Esophagus muscularis mucosa (tissue), 4 donors: ENCODE results near the gene SH3GL3. TPM values are rescaled to one million over a fixed set of nuclear protein-coding genes. Genes with fewer than 3 reads are reported as not detected.

Experiments used
- DNase-seq: peaks from one replicate; pipeline ENCODE4 v3.0.0-alpha.2; 2017; ENCODE audit errors: extremely low spot score
- H3K27ac ChIP-seq, 4 donors: fragments of 200-600 bp; sonication (generic); replicated peaks in 1 of 4; 1 replicate in 3 of 4; 2 replicates in 1 of 4; pipeline ENCODE4 v1.5.1; 2016 to 2019; ENCODE audit warnings: mild to moderate bottlenecking in 1 of 4
- H3K27me3 ChIP-seq, 4 donors: fragments of 200-600 bp; sonication (generic); one replicate each; pipeline versions ENCODE4 v1.5.1 to v1.6.0; 2016 to 2019
- H3K36me3 ChIP-seq, 4 donors: fragments of 200-600 bp; sonication (generic); one replicate each; pipeline ENCODE4 v1.5.1; 2016 to 2019
- H3K4me1 ChIP-seq, 4 donors: fragments of 200-600 bp; sonication (generic); one replicate each; pipeline ENCODE4 v1.5.1; 2016 to 2019
- H3K4me3 ChIP-seq, 4 donors: fragments of 200-600 bp; sonication (generic); 1 replicate in 2 of 4; 2 replicates in 2 of 4; pipeline ENCODE4 v1.5.1; 2016 to 2019; ENCODE audit warnings: mild to moderate bottlenecking in 4 of 4, moderate library complexity in 1 of 4
- H3K9me3 ChIP-seq, 4 donors: fragments of 200-600 bp; sonication (generic); 1 replicate in 3 of 4; 2 replicates in 1 of 4; pipeline ENCODE4 v1.5.1; 2016 to 2019
- CTCF ChIP-seq, 3 experiments: fragments of 200-600 bp in 2 of 3; fragments of 450-650 bp in 1 of 3; sonication (generic) in 2 of 3; IDR thresholded peaks; one replicate each; pipeline ENCODE4 v1.5.1; 2017 to 2019; ENCODE audit warnings: antibody characterized with exemption in 3 of 3, mild to moderate bottlenecking in 2 of 3, moderate library complexity in 1 of 3
- EP300 ChIP-seq: sonication (generic); formaldehyde crosslinking; IDR thresholded peaks from one replicate; pipeline ENCODE4 v1.6.1; 2017; ENCODE audit warnings: antibody characterized with exemption
- POLR2A ChIP-seq: fragments of 450-650 bp; IDR thresholded peaks from one replicate; pipeline ENCODE4 v1.6.1; 2017; ENCODE audit warnings: antibody characterized with exemption, moderate library complexity, mild to moderate bottlenecking, low read depth
- POLR2AphosphoS5 ChIP-seq, 2 donors: sonication (generic); formaldehyde crosslinking; IDR thresholded peaks; one replicate each; pipeline ENCODE4 v1.6.1; 2017; ENCODE audit warnings: antibody characterized with exemption in 2 of 2
- WGBS: methylation state at CpG from one replicate; pipeline ENCODE4 v1.1.5; 2018; 5-methylcytosine and 5-hydroxymethylcytosine counted together
- intact Hi-C: fragments of 100-400 bp; cut with DNase I; formaldehyde crosslinking; loops from one replicate; pipeline ENCODE4 v1.15.1; 2023
- total RNA-seq, 4 donors: library from RNA; depleted of rRNA; stranded (reverse); fragments of >200 nt; gene quantifications; one replicate each; pipeline versions ENCODE4 v1.1.0 to v1.2.1, GENCODE V29; 2016

SH3GL3 gene
- total RNA-seq, 4 donors from 2014 or later, result 0.19 TPM; not detected in 3

GRCh38 chr15:83422081-83422480, 25.1 kb upstream of the SH3GL3 start:
- H3K4me3 ChIP-seq, result no peak overlapping the region
- H3K4me1 ChIP-seq, result no peaks in the 10 kb centered on the region
- DNase-seq, result no peak
- 75% methylated on average over 4 of the region's 4 CpGs for WGBS
- intact Hi-C loops, result no loop called here
- TF ChIP-seq POLR2AphosphoS5 (IDR thresholded peaks at IDR 0.05) (no peak), CTCF (IDR thresholded peaks at IDR 0.05) (no peak), EP300 (no peak), POLR2A (no peak)
- no peaks in the 10 kb centered on the region for H3K9me3 ChIP-seq
- peaks cover 0 to 30% (median 0%) of the 10 kb centered on the region in 4 donors for H3K27me3 ChIP-seq
- H3K27ac ChIP-seq, result no peak overlapping the region
- no peaks in the 10 kb centered on the region for H3K36me3 ChIP-seq

- Histone ChIP-seq H3K9me3 (no peaks in the 10 kb centered on the region), H3K4me1 (no peaks in the 10 kb centered on the region), H3K36me3 (no peaks in the 10 kb centered on the region), H3K27ac (no peak overlapping the region), H3K27me3 (peaks cover 0 to 30% (median 0%) of the 10 kb centered on the region in 4 donors), H3K4me3 (no peak overlapping the region)
- TF ChIP-seq POLR2AphosphoS5 (IDR thresholded peaks at IDR 0.05) (no peak), POLR2A (no peak), EP300 (no peak), CTCF (IDR thresholded peaks at IDR 0.05) (no peak)
- intact Hi-C loops, result no loop called here
- no peak for DNase-seq
- 58% methylated on average over 2 of the region's 2 CpGs for WGBS
Observed at GRCh38 chr15:83422541-83422940, 24.6 kb upstream of the SH3GL3 start.

GRCh38 chr15:83424101-83424500, 23.0 kb upstream of the SH3GL3 start:
- 85% methylated on average over 6 of the region's 6 CpGs for WGBS

GRCh38 chr15:83430441-83430840, 16.7 kb upstream of the SH3GL3 start:
- WGBS, result 71% methylated on average over 3 of the region's 3 CpGs
- no peak for DNase-seq
- Histone ChIP-seq H3K36me3 (no peaks in the 10 kb centered on the region), H3K9me3 (peaks cover 0 to 10% (median 4%) of the 10 kb centered on the region in 4 donors), H3K27ac (no peak overlapping the region), H3K27me3 (peaks cover 0 to 12% (median 0%) of the 10 kb centered on the region in 4 donors), H3K4me1 (no peaks in the 10 kb centered on the region), H3K4me3 (no peak overlapping the region)
- TF ChIP-seq POLR2A, result no peak
- TF ChIP-seq EP300, result no peak
- no peak for TF ChIP-seq CTCF (IDR thresholded peaks at IDR 0.05)
- no peak for TF ChIP-seq POLR2AphosphoS5 (IDR thresholded peaks at IDR 0.05)
- intact Hi-C loops, result loop anchor here (10.0 kb wide), 1 partner anchor 604 kb away; no protein-coding TSS in a partner anchor

More at GRCh38 chr15:83424101-83424500, 23.0 kb upstream of the SH3GL3 start:
- Histone ChIP-seq H3K4me1 (no peaks in the 10 kb centered on the region), H3K36me3 (no peaks in the 10 kb centered on the region), H3K4me3 (no peak overlapping the region), H3K9me3 (peaks cover 0 to 10% (median 4%) of the 10 kb centered on the region in 4 donors), H3K27ac (no peak overlapping the region), H3K27me3 (peaks cover 0 to 36% (median 0%) of the 10 kb centered on the region in 4 donors)
- no peak for DNase-seq
- intact Hi-C loops, result no loop called here
- no peak for TF ChIP-seq POLR2AphosphoS5 (IDR thresholded peaks at IDR 0.05)
- no peak for TF ChIP-seq CTCF (IDR thresholded peaks at IDR 0.05)
- TF ChIP-seq EP300, result no peak
- no peak for TF ChIP-seq POLR2A

GRCh38 chr15:83431521-83431920, 15.6 kb upstream of the SH3GL3 start:
- Histone ChIP-seq H3K27ac (no peak overlapping the region), H3K36me3 (no peaks in the 10 kb centered on the region), H3K4me3 (no peak overlapping the region), H3K27me3 (peaks cover 0 to 19% (median 0%) of the 10 kb centered on the region in 4 donors), H3K4me1 (no peaks in the 10 kb centered on the region), H3K9me3 (peaks cover 0 to 10% (median 4%) of the 10 kb centered on the region in 4 donors)
- 57% methylated on average over 2 of the region's 2 CpGs for WGBS
- no peak for DNase-seq
- TF ChIP-seq POLR2AphosphoS5 (IDR thresholded peaks at IDR 0.05) (no peak), CTCF (IDR thresholded peaks at IDR 0.05) (no peak), EP300 (no peak), POLR2A (no peak)
- intact Hi-C loops, result loop anchor here (10.0 kb wide), 1 partner anchor 603 kb away; no protein-coding TSS in a partner anchor
